Activated CD4-positive, alpha-beta memory T cell treated with anti-CD3 and anti-CD28 coated beads for 36 hours (primary cell): ENCODE measurements around the gene JARID2. TPM values are rescaled to one million over a fixed set of nuclear protein-coding genes. Genes with fewer than 3 reads are reported as not detected.

Experiments used
- CTCF ChIA-PET: fragments of 350-600 bp; sonication (Branson Sonifier 250); formaldehyde crosslinking; loops from one replicate; lab custom pipeline; 2021; ENCODE audit warnings: antibody characterized with exemption, inconsistent platforms; lab: Charles Lee
- POLR2A ChIA-PET: fragments of 350-600 bp; sonication (Branson Sonifier 250); formaldehyde crosslinking; loops from one replicate; lab custom pipeline; 2021; ENCODE audit warnings: antibody characterized with exemption; lab: Charles Lee
- DNase-seq: peaks from one replicate; pipeline ENCODE4 v3.0.0-alpha.2; 2020
- H3K27ac Mint-ChIP-seq: one replicate; pipeline ENCODE4 v1.8.0; 2021; ENCODE audit warnings: mixed read lengths
- H3K27me3 Mint-ChIP-seq: one replicate; pipeline ENCODE4 v1.8.0; 2021; ENCODE audit warnings: mixed read lengths
- H3K36me3 Mint-ChIP-seq: one replicate; pipeline ENCODE4 v1.8.0; 2021; ENCODE audit warnings: mixed read lengths
- H3K4me1 Mint-ChIP-seq: one replicate; pipeline ENCODE4 v1.8.0; 2021; ENCODE audit warnings: low read depth, mixed read lengths
- H3K4me3 Mint-ChIP-seq: one replicate; pipeline ENCODE4 v1.8.0; 2021; ENCODE audit warnings: mild to moderate bottlenecking, mixed read lengths
- H3K9me3 Mint-ChIP-seq: one replicate; pipeline ENCODE4 v1.8.0; 2021; ENCODE audit warnings: mixed read lengths
- intact Hi-C: fragments of 100-400 bp; cut with micrococcal nuclease; formaldehyde crosslinking; loops from one replicate; pipeline ENCODE4 v1.15.1; 2023
- total RNA-seq, 2 experiments: library from RNA; stranded (reverse); gene quantifications; one replicate each; pipeline ENCODE4 v1.2.3, GENCODE V29; 2021

Gene JARID2
- total RNA-seq, 2 experiments from 2014 or later, result 41.4 to 44.0 TPM

GRCh38 chr6:15257357-15258132, 11.7 kb downstream of the JARID2 start:
- no peaks in the 10 kb centered on the region for H3K27me3 Mint-ChIP-seq
- peaks cover 95% of the 10 kb centered on the region for H3K4me1 Mint-ChIP-seq
- H3K4me3 Mint-ChIP-seq, result no peak overlapping the region
- H3K27ac Mint-ChIP-seq, result no peak overlapping the region
- H3K36me3 Mint-ChIP-seq, result peaks cover 63% of the 10 kb centered on the region
- DNase-seq, result no peak
- ChIA-PET POLR2A (no interaction called here), CTCF (no interaction called here)
- intact Hi-C loops, result no loop called here
- H3K9me3 Mint-ChIP-seq, result no peaks in the 10 kb centered on the region

- H3K9me3 Mint-ChIP-seq, result no peaks in the 10 kb centered on the region
- H3K36me3 Mint-ChIP-seq, result peaks cover 57% of the 10 kb centered on the region
- ChIA-PET CTCF (no interaction called here), POLR2A (no interaction called here)
- H3K4me1 Mint-ChIP-seq, result peaks cover 94% of the 10 kb centered on the region
- H3K4me3 Mint-ChIP-seq, result no peak overlapping the region
- H3K27me3 Mint-ChIP-seq, result no peaks in the 10 kb centered on the region
- H3K27ac Mint-ChIP-seq, result peak overlapping the region; percentile 52
- no peak for DNase-seq
- intact Hi-C loops, result no loop called here
Observed at GRCh38 chr6:15259766-15260098, 13.9 kb downstream of the JARID2 start.

GRCh38 chr6:15260099-15260821, 14.4 kb downstream of the JARID2 start:
- intact Hi-C loops, result no loop called here
- Mint-ChIP-seq H3K27me3 (no peaks in the 10 kb centered on the region), H3K9me3 (no peaks in the 10 kb centered on the region), H3K4me3 (no peak overlapping the region), H3K4me1 (peaks cover 94% of the 10 kb centered on the region), H3K27ac (peak overlapping the region; percentile 13), H3K36me3 (peaks cover 53% of the 10 kb centered on the region)
- DNase-seq, result no peak
- CTCF ChIA-PET, result no interaction called here
- POLR2A ChIA-PET, result no interaction called here

- DNase-seq, result no peak
- CTCF ChIA-PET, result no interaction called here
- Mint-ChIP-seq H3K9me3 (no peaks in the 10 kb centered on the region), H3K4me3 (no peak overlapping the region), H3K27me3 (no peaks in the 10 kb centered on the region), H3K4me1 (peaks cover 94% of the 10 kb centered on the region), H3K27ac (no peak overlapping the region), H3K36me3 (peaks cover 40% of the 10 kb centered on the region)
- POLR2A ChIA-PET, result interaction anchor here (1.2 kb wide), 1 partner anchor 10 kb away, joined by 4 read pairs; no protein-coding TSS in a partner anchor
- intact Hi-C loops, result no loop called here
Observed at GRCh38 chr6:15263780-15264374, 18.0 kb downstream of the JARID2 start.

- Mint-ChIP-seq H3K27ac (no peak overlapping the region), H3K27me3 (no peaks in the 10 kb centered on the region), H3K36me3 (peaks cover 37% of the 10 kb centered on the region), H3K9me3 (no peaks in the 10 kb centered on the region), H3K4me3 (no peak overlapping the region), H3K4me1 (peaks cover 93% of the 10 kb centered on the region)
- no peak for DNase-seq
- intact Hi-C loops, result no loop called here
- ChIA-PET CTCF (no interaction called here), POLR2A (interaction anchor here (1.2 kb wide), 1 partner anchor 11 kb away, joined by 4 read pairs; no protein-coding TSS in a partner anchor)
Observed at GRCh38 chr6:15264412-15264811, 18.5 kb downstream of the JARID2 start.

DNA sequence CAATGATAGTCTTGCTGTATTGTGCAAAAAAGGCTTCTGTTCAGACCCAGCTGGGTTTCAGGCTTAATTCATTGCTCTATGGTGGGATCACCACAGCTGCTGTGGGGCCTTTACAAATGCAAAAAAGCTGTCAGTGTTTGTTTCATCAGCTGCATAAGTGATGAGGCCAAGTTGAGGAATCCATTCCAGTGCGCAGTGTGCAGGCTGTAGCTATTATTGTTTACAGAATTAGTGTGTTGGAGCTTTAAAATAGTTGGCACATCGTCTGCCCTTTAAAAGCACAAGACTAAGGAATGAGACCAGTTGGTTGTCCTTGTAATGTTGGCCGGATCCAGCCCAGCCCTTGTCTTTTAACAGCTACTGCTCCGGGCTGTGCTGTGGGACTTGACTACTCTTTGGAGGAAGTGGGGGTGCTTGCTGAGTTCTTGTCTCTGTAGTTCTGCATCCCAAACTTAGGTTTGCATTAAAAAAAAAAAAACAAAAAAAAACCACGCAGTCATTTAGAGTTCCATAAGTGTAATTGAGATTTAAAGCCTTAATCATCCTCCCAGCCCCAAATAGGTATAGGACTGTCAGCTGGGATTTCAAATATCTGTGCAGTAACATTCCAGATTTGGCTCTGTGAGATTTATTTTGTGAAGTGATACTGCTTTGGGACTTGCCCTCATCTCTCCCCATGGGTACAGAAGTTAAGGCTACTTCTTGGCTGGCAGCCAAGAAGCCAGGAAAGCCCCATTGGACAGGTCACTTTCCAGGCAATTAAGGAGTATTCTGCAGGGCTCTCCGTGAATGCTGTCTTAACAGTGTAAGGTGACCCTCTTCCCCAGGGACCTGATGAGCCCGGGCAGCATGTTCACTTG, 19.3 kb downstream of the JARID2 start:
- intact Hi-C loops, result no loop called here
- no peak for DNase-seq
- Mint-ChIP-seq H3K27me3 (no peaks in the 10 kb centered on the region), H3K27ac (no peak overlapping the region), H3K4me3 (no peak overlapping the region), H3K4me1 (peaks cover 93% of the 10 kb centered on the region), H3K9me3 (no peaks in the 10 kb centered on the region), H3K36me3 (peaks cover 36% of the 10 kb centered on the region)
- ChIA-PET CTCF (no interaction called here), POLR2A (interaction anchor here (1.2 kb wide), 1 partner anchor 12 kb away, joined by 4 read pairs; no protein-coding TSS in a partner anchor)

DNA sequence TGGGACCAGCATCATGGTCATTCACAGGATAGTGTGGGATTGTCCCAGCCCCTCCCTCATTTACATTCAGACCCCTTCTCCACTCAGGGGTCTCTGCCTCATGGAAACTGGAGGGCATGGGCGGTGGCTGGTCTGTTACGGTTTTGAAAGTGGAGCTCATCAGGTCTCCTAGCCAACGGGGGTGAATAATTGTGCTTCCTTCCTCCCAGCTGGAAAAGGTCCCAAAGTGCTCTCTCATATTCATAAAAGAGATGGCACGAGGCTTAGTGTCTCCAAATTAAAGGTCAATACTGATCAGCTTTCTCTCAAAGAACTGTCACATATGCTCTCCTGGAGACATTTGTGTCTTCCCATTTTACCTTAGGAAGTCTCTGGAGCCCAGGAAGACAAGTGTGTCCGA, 19.9 kb downstream of the JARID2 start:
- Mint-ChIP-seq H3K27ac (no peak overlapping the region), H3K4me3 (no peak overlapping the region), H3K36me3 (peaks cover 32% of the 10 kb centered on the region), H3K27me3 (no peaks in the 10 kb centered on the region), H3K9me3 (no peaks in the 10 kb centered on the region), H3K4me1 (peaks cover 91% of the 10 kb centered on the region)
- ChIA-PET CTCF (interaction anchor here (0.6 kb wide), 1 partner anchor 179 kb away, joined by 3 read pairs; no protein-coding TSS in a partner anchor), POLR2A (no interaction called here)
- DNase-seq, result no peak
- intact Hi-C loops, result no loop called here

GRCh38 chr6:15266423-15266996, 20.6 kb downstream of the JARID2 start:
- Mint-ChIP-seq H3K27me3 (no peaks in the 10 kb centered on the region), H3K36me3 (peaks cover 32% of the 10 kb centered on the region), H3K4me1 (peaks cover 90% of the 10 kb centered on the region), H3K4me3 (no peak overlapping the region), H3K9me3 (no peaks in the 10 kb centered on the region), H3K27ac (no peak overlapping the region)
- intact Hi-C loops, result no loop called here
- ChIA-PET POLR2A (no interaction called here), CTCF (interaction anchor here (0.6 kb wide), 1 partner anchor 179 kb away, joined by 3 read pairs; no protein-coding TSS in a partner anchor)
- DNase-seq, result no peak

- H3K9me3 Mint-ChIP-seq, result no peaks in the 10 kb centered on the region
- H3K36me3 Mint-ChIP-seq, result peaks cover 29% of the 10 kb centered on the region
- peaks cover 90% of the 10 kb centered on the region for H3K4me1 Mint-ChIP-seq
- CTCF ChIA-PET, result no interaction called here
- no peak for DNase-seq
- no peaks in the 10 kb centered on the region for H3K27me3 Mint-ChIP-seq
- H3K4me3 Mint-ChIP-seq, result no peak overlapping the region
- no peak overlapping the region for H3K27ac Mint-ChIP-seq
- POLR2A ChIA-PET, result no interaction called here
- intact Hi-C loops, result no loop called here
Observed at GRCh38 chr6:15267221-15267620, 21.4 kb downstream of the JARID2 start.

- H3K27me3 Mint-ChIP-seq, result no peaks in the 10 kb centered on the region
- CTCF ChIA-PET, result interaction anchor here (1.6 kb wide), 1 partner anchor 14 kb away, joined by 4 read pairs; no protein-coding TSS in a partner anchor
- peak overlapping the region; percentile 8 for H3K27ac Mint-ChIP-seq
- DNase-seq, result no peak
- POLR2A ChIA-PET, result interaction anchor here (1.2 kb wide), 1 partner anchor 15 kb away, joined by 3 read pairs; no protein-coding TSS in a partner anchor
- peaks cover 88% of the 10 kb centered on the region for H3K4me1 Mint-ChIP-seq
- H3K4me3 Mint-ChIP-seq, result no peak overlapping the region
- H3K36me3 Mint-ChIP-seq, result peaks cover 23% of the 10 kb centered on the region
- intact Hi-C loops, result no loop called here
- H3K9me3 Mint-ChIP-seq, result no peaks in the 10 kb centered on the region
Observed at GRCh38 chr6:15268137-15268908, 22.5 kb downstream of the JARID2 start.
